ENCODE results near the gene SYNE2.
"Not testable (repeated sequence)": the region's sequence is repeated elsewhere in the genome, so short reads cannot be mapped to it uniquely, and the experiment has no call there.

The SYNE2 gene

GRCh38 chr14:64178814-64179213 lies 326.0 kb downstream of the SYNE2 start:
- in situ Hi-C loops (cut with HindIII; ENCODE audit: low sequenced_read_pairs): no loop called here

DNA sequence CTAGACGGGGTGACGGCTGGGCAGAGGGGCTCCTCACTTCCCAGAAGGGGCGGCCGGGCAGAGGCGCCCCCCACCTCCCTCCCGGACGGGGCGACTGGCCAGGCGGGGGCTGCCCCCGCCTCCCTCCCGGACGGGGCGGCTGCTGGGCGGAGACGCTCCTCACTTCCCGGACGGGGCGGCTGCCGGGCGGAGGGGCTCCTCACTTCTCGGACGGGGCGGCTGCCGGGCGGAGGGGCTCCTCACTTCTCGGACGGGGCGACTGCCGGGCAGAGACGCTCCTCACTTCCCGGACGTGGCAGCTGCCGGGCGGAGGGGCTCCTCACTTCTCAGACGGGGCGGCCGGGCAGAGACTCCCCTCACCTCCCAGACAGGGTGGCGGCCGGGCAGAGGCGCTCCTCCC lies 330.1 kb downstream of the SYNE2 start:
- in situ Hi-C loops (cut with HindIII; ENCODE audit: low sequenced_read_pairs): not testable (repeated sequence)

GRCh38 chr14:64184103-64184729 lies 331.4 kb downstream of the SYNE2 start:
- in situ Hi-C loops (cut with HindIII; ENCODE audit: low sequenced_read_pairs): no loop called here

DNA sequence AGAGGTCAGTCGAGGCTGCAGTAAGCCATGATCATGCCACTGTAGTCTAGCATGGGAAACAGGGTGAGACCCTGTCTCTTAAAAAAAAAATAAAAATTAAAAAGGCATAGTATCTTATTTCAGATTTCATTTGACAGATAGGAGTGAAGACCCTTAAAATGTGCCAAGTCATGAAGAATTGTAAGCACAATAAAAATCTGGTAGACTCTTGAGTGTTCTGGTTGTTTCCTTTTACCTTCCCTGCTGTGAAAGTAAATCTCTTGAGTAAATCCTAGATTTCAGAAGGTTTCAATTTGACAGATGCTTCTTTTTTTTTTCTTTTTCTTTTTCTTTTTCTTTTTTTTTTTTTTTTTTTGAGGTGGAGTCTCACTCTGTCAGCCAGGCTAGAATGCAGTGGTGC lies 332.4 kb downstream of the SYNE2 start:
- in situ Hi-C loops (cut with HindIII; ENCODE audit: low sequenced_read_pairs): no loop called here

DNA sequence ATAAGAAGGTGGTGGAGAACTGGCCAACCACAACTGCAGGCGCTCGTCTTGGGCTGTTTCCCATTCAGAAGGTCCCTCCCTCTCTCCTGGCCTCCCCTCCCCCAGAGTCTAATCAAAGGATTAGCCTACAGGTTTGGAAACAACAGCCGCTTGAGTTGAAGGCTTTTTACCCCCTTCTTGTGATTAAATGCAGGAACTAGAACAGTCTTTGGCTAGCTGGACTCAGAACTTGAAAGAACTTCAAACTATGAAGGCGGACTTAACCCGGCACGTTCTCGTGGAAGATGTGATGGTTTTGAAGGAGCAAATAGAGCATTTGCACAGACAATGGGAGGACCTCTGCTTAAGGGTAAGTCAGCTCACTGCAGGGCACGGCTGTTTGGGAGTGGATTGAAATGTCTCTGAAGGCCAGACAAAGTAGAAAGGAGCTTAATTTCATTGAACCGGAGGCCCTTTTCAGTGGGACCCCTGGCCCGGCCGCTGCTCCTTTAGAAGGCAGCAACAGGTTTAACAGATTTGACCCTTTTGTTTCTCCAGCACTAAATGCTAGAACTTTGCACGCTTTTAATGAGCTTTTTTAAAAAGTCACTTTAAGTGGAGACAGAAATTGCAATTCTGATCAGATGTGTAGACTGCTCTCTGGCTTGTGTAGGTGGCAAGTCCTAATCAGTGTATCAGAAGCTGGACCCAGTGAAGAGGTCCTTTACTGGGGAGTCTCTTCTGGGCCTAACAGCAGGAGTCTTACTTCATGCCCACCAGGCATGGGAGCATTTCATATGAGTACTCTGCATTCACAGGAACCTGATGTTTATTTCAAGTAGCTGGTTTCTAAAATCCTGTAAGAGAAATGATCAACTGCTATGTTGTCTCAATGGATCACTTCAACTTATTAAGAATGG lies 333.7 kb downstream of the SYNE2 start:
- in situ Hi-C loops (cut with HindIII; ENCODE audit: low sequenced_read_pairs): no loop called here

GRCh38 chr14:64187331-64187730 lies 334.5 kb downstream of the SYNE2 start:
- in situ Hi-C loops (cut with HindIII; ENCODE audit: low sequenced_read_pairs): no loop called here

GRCh38 chr14:64190974-64191502 lies 338.2 kb downstream of the SYNE2 start:
- in situ Hi-C loops (cut with HindIII; ENCODE audit: low sequenced_read_pairs): no loop called here

DNA sequence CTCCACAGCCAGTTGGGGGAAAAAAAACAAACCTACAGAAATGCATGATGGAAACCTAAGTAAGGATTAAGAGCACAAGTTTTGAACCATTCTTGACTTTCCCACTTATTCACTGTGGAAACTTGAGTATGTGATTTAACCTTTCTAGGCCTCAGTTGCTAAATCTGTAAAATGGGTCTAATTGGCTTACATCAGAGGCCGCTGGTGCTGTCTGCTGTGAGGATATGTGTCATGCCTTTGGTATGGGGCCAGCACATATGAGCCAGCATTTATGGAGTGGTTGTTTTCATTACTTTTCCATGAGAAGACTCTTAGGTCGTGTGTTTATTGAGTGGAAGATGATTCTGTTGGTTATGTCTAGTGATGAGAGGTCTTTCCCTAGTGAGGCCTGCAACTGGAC lies 339.0 kb downstream of the SYNE2 start:
- in situ Hi-C loops (cut with HindIII; ENCODE audit: low sequenced_read_pairs): no loop called here

DNA sequence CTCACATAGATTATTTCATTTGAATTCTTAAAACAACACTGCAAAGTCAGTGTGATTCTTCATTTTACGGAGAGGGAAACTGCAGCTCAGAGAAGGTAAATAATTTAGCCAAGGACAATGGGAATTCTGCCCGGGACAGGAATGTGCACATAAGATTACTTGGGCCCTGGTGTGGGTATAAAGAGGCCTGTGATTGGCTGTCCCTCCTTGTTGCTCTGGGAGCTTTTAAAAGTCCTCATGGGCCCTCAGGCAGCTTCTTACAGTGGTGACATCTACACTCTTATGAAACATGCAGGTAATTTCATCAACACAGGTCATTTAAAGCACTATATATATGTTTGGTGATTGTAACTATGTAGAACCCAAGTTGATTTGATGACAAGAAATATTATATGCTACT lies 341.0 kb downstream of the SYNE2 start:
- in situ Hi-C loops (cut with HindIII; ENCODE audit: low sequenced_read_pairs): no loop called here

DNA sequence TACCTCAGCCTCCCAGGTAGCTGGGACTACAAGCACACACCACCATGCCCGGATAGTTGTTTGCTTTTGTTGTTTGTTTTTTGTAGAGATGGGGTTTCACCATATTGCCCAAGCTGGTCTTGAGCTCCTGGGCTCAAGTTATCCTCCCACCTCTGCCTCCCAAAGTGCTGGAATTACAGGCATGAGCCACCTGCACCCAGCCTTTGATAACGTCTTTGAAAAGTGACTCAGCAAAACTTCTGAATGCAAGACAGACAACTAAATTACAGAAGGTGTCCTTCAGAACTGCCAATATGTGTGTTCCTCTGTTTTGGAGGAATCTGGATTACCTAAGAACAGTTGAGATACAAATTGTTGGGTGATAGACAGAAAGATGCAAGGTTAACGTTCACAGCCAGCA lies 341.6 kb downstream of the SYNE2 start:
- in situ Hi-C loops (cut with HindIII; ENCODE audit: low sequenced_read_pairs): no loop called here

DNA sequence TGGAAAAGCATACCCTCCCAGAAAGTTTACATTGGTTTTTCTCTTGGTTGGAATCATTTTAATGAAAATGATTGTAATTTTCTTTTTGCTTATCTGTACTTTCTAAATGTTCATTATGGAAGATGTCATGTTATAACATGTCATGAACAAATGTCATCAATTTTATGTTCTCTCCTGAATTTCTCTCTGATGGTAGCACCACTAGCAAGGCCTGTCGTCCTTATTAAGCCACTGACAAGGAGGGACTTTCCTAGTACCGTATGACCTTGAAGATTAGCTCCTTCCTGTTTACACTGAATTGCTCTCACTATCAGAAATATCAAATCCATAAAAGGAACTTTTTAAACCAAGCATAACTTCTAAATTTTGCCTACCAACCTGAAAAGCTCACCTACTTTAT lies 342.4 kb downstream of the SYNE2 start:
- in situ Hi-C loops (cut with HindIII; ENCODE audit: low sequenced_read_pairs): no loop called here

- in situ Hi-C loops (cut with HindIII; ENCODE audit: low sequenced_read_pairs): no loop called here
Observed at GRCh38 chr14:64196056-64196455, 343.3 kb downstream of the SYNE2 start.

DNA sequence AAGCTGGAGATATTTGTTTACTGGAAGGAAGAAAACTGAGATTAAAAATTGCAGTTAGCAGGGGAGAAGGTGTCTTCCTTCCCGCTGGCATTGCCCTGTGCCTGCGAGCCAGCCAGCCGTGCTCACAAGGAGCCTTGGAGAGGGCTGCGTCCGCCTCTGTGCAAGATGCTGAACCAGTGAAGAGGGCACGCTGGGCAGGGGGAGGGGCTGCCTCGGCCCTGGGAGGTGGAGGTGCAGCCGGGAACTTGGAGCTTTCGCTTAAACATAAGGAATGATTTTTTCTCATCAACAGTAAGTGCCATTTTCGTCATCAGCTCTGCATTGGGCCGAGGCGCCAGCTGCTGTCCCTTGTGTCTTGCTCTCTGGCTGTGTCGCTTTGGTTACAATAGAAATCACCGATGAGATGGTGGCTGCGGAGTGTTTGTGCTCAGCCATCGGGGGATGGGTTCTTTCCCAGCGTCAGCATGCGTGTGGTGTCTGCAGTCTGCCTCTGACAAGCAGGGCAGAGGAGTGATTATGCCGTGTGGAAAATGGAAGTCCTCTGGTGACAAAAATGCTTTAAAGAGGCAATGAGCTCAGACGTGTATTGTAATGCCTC lies 344.1 kb downstream of the SYNE2 start:
- in situ Hi-C loops (cut with HindIII; ENCODE audit: low sequenced_read_pairs): no loop called here

- in situ Hi-C loops (cut with HindIII; ENCODE audit: low sequenced_read_pairs): no loop called here
Observed at GRCh38 chr14:64197996-64198395, 345.2 kb downstream of the SYNE2 start.

- in situ Hi-C loops (cut with HindIII; ENCODE audit: low sequenced_read_pairs): no loop called here
Observed at GRCh38 chr14:64198486-64198885, 345.7 kb downstream of the SYNE2 start.

- in situ Hi-C loops (cut with HindIII; ENCODE audit: low sequenced_read_pairs): no loop called here
Observed at GRCh38 chr14:64200170-64200569, 347.4 kb downstream of the SYNE2 start.

GRCh38 chr14:64201296-64201695 lies 348.5 kb downstream of the SYNE2 start:
- in situ Hi-C loops (cut with HindIII; ENCODE audit: low sequenced_read_pairs): no loop called here

GRCh38 chr14:64201921-64202545 lies 349.2 kb downstream of the SYNE2 start:
- in situ Hi-C loops (cut with HindIII; ENCODE audit: low sequenced_read_pairs): no loop called here

DNA sequence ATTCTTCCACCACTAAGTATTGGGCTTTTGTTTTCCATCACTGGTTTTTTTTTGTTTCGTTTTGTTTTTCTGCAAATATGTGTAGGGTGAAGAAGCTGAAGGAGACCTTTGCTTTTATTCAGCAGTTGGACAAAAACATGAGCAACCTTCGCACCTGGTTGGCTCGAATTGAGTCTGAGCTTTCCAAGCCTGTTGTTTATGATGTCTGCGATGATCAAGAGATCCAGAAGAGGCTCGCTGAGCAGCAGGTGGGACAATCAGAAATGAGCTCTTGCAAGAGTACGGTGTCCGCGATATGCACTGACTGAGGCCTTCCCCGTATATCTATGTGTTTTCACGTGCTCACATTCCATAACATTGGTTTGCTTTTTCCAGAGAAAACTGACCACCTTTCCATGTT lies 349.9 kb downstream of the SYNE2 start:
- in situ Hi-C loops (cut with HindIII; ENCODE audit: low sequenced_read_pairs): no loop called here

- in situ Hi-C loops (cut with HindIII; ENCODE audit: low sequenced_read_pairs): no loop called here
Observed at GRCh38 chr14:64203366-64204006, 350.7 kb downstream of the SYNE2 start.

GRCh38 chr14:64208261-64208660 lies 355.5 kb downstream of the SYNE2 start:
- in situ Hi-C loops (cut with HindIII; ENCODE audit: low sequenced_read_pairs): no loop called here
